Hepatocyte (in vitro differentiated cells): ENCODE data around the gene CASP7. TPM values are rescaled to one million over a fixed set of nuclear protein-coding genes. Genes with fewer than 3 reads are reported as not detected.
A peak's percentile ranks its signal among the peaks of the same experiment; 100 is the strongest.

ENCODE experiments used
- DNase-seq: peaks from one replicate; pipeline ENCODE4 v3.0.0-alpha.2; 2016; ENCODE audit warnings: low spot score
- H2AFZ ChIP-seq: fragments of 200-600 bp; sonication (generic); 2 replicates; pipeline ENCODE4 v1.6.0; 2016; ENCODE audit warnings: antibody characterized with exemption, mild to moderate bottlenecking
- H3K27ac ChIP-seq: fragments of 200-600 bp; sonication (generic); 2 replicates; pipeline ENCODE4 v1.5.1; 2016; ENCODE audit warnings: mild to moderate bottlenecking
- H3K27me3 ChIP-seq: fragments of 200-600 bp; sonication (generic); 2 replicates; pipeline ENCODE4 v1.6.1; 2016
- H3K36me3 ChIP-seq: fragments of 200-600 bp; sonication (generic); replicated peaks from 2 replicates; pipeline ENCODE4 v1.5.1; 2016; ENCODE audit warnings: low read depth; ENCODE audit not compliant: insufficient read depth
- H3K4me1 ChIP-seq: fragments of 200-600 bp; sonication (generic); 2 replicates; pipeline ENCODE4 v1.5.1; 2016; ENCODE audit warnings: mild to moderate bottlenecking, moderate library complexity; ENCODE audit not compliant: insufficient read depth
- H3K4me2 ChIP-seq: fragments of 200-600 bp; sonication (generic); 2 replicates; pipeline ENCODE4 v1.6.0; 2016
- H3K4me3 ChIP-seq: fragments of 200-600 bp; sonication (generic); 2 replicates; pipeline ENCODE4 v1.5.1; 2016; ENCODE audit warnings: mild to moderate bottlenecking
- H3K79me2 ChIP-seq: fragments of 200-600 bp; sonication (generic); 2 replicates; pipeline ENCODE4 v1.6.0; 2017; ENCODE audit warnings: mild to moderate bottlenecking
- H3K9me2 ChIP-seq: fragments of 200-600 bp; sonication (generic); replicated peaks from 2 replicates; pipeline ENCODE4 v1.6.0; 2017; ENCODE audit warnings: mild to moderate bottlenecking; ENCODE audit not compliant: insufficient read depth
- H3K9me3 ChIP-seq: fragments of 200-600 bp; sonication (generic); 2 replicates; pipeline ENCODE4 v1.5.1; 2016; ENCODE audit warnings: low read depth, mild to moderate bottlenecking
- H4K20me1 ChIP-seq: fragments of 200-600 bp; sonication (generic); 2 replicates; pipeline ENCODE4 v1.6.0; 2016; ENCODE audit warnings: mild to moderate bottlenecking; ENCODE audit not compliant: insufficient read depth, poor library complexity, severe bottlenecking
- CTCF ChIP-seq: fragments of 200-600 bp; sonication (generic); IDR thresholded peaks from 2 replicates; pipeline ENCODE4 v1.5.1; 2016; ENCODE audit warnings: antibody characterized with exemption, mild to moderate bottlenecking; ENCODE audit not compliant: poor library complexity
- EZH2 ChIP-seq: fragments of 200-600 bp; sonication (generic); IDR thresholded peaks from 2 replicates; pipeline ENCODE4 v1.6.1; 2016; ENCODE audit warnings: antibody characterized with exemption, mild to moderate bottlenecking, borderline replicate concordance
- EZH2phosphoT487 ChIP-seq: fragments of 200-600 bp; sonication (generic); IDR thresholded peaks from one replicate; pipeline ENCODE4 v1.6.1; 2018; ENCODE audit warnings: antibody characterized with exemption, mild to moderate bottlenecking, low read depth, moderate library complexity; ENCODE audit not compliant: unreplicated experiment, severe bottlenecking
- WGBS: methylation state at CpG from one replicate; pipeline ENCODE4 v1.1.6; 2016; ENCODE audit warnings: low lambda C conversion rate; ENCODE audit errors: missing lambda C conversion rate; 5-methylcytosine and 5-hydroxymethylcytosine counted together
- polyA plus RNA-seq: library from polyadenylated mRNA; unstranded; fragments of >200 nt; fragmentation: Nextera tagmentation; extraction: Ambion mirVana; gene quantifications from 2 replicates; pipeline ENCODE4 v1.2.1, GENCODE V29; 2016
- total RNA-seq: library from RNA; depleted of rRNA; stranded (reverse); fragments of >200 nt; gene quantifications from 2 replicates; pipeline ENCODE4 v1.2.3, GENCODE V29; 2014

Gene CASP7
- total and polyA plus RNA-seq, 2 experiments from 2014 or later: 19.8 to 35.0 TPM

- Histone ChIP-seq H3K79me2 (no peaks in the 10 kb centered on the region), H3K9me2 (no peaks in the 10 kb centered on the region), H3K36me3 (no peaks in the 10 kb centered on the region), H3K27ac (no peak within 1 kb of the TSS), H3K4me1 (no peaks in the 10 kb centered on the region), H3K27me3 (no peaks in the 10 kb centered on the region), H2AFZ (no peak within 1 kb of the TSS), H3K9me3 (no peaks in the 10 kb centered on the region), H3K4me3 (no peak within 1 kb of the TSS), H3K4me2 (no peak within 1 kb of the TSS), H4K20me1 (no peaks in the 10 kb centered on the region)
- no peak for TF ChIP-seq CTCF
- no peak for TF ChIP-seq EZH2phosphoT487
- TF ChIP-seq EZH2: no peak
- no peak for DNase-seq
- WGBS: 93% methylated on average over 5 of the region's 5 CpGs
Measured at GRCh38 chr10:113663908-113664307, 15.8 kb upstream of the CASP7 start, which contains the start of gene NRAP. NRAP (minus strand) TSS chr10:113664041; CDS start chr10:113663882, 159 bp downstream.

- H3K79me2 ChIP-seq: no peaks in the 10 kb centered on the region
- no peaks in the 10 kb centered on the region for H3K9me3 ChIP-seq
- H3K27ac ChIP-seq: no peak overlapping the region
- H2AFZ ChIP-seq: no peak overlapping the region
- H3K9me2 ChIP-seq: no peaks in the 10 kb centered on the region
- no peaks in the 10 kb centered on the region for H3K4me1 ChIP-seq
- no peaks in the 10 kb centered on the region for H3K27me3 ChIP-seq
- H4K20me1 ChIP-seq: no peaks in the 10 kb centered on the region
- H3K4me2 ChIP-seq: no peak overlapping the region
- H3K36me3 ChIP-seq: no peaks in the 10 kb centered on the region
- 88% methylated on average over 4 of the region's 4 CpGs for WGBS
- no peak overlapping the region for H3K4me3 ChIP-seq
- no peak for DNase-seq
- TF ChIP-seq CTCF (no peak), EZH2phosphoT487 (no peak), EZH2 (no peak)
Measured at GRCh38 chr10:113665352-113665751, 14.4 kb upstream of the CASP7 start.

- no peak overlapping the region for H3K27ac ChIP-seq
- peak; percentile 67 for DNase-seq
- no peaks in the 10 kb centered on the region for H4K20me1 ChIP-seq
- H3K4me2 ChIP-seq: no peak overlapping the region
- H3K79me2 ChIP-seq: no peaks in the 10 kb centered on the region
- no peaks in the 10 kb centered on the region for H3K27me3 ChIP-seq
- no peak for TF ChIP-seq EZH2phosphoT487
- TF ChIP-seq CTCF: no peak
- 56% methylated on average over 6 of the region's 6 CpGs for WGBS
- no peaks in the 10 kb centered on the region for H3K9me2 ChIP-seq
- H2AFZ ChIP-seq: no peak overlapping the region
- H3K4me1 ChIP-seq: no peaks in the 10 kb centered on the region
- H3K4me3 ChIP-seq: no peak overlapping the region
- H3K36me3 ChIP-seq: no peaks in the 10 kb centered on the region
- H3K9me3 ChIP-seq: no peaks in the 10 kb centered on the region
Measured at GRCh38 chr10:113665806-113666354, 13.8 kb upstream of the CASP7 start.
